BJ (cell line): Measurements from ENCODE around the gene SPINT4. TPM values are rescaled to one million over a fixed set of nuclear protein-coding genes. Genes with fewer than 3 reads are reported as not detected.
"Not testable (repeated sequence)": the region's sequence is repeated elsewhere in the genome, so short reads cannot be mapped to it uniquely, and the experiment has no call there.

ENCODE experiments used
- CTCF ChIA-PET: fragments of 350-600 bp; formaldehyde crosslinking; extraction: SDS; loops from one replicate; lab custom pipeline; 2021; ENCODE audit warnings: antibody characterized with exemption, inconsistent platforms; lab: Yijun Ruan, JAX
- POLR2A ChIA-PET: fragments of 300-600 bp; sonication (Branson Sonifier 250); formaldehyde crosslinking; extraction: SDS; loops from one replicate; lab custom pipeline; 2021; ENCODE audit warnings: antibody characterized with exemption; lab: Charles Lee
- DNase-seq: peaks from one replicate; pipeline ENCODE4 v3.0.0-alpha.2; 2011; ENCODE audit warnings: low read depth
- H3K27me3 ChIP-seq: 2 replicates; pipeline ENCODE4 v1.6.0; 2011; ENCODE audit warnings: low read length; ENCODE audit not compliant: control insufficient read depth, insufficient read depth
- H3K36me3 ChIP-seq: 2 replicates; pipeline ENCODE4 v1.5.1; 2011; ENCODE audit warnings: low read length; ENCODE audit not compliant: control insufficient read depth, insufficient read depth
- H3K4me3 ChIP-seq: 2 replicates; pipeline ENCODE4 v1.5.1; 2011; ENCODE audit warnings: low read depth, mild to moderate bottlenecking, control low read depth, low read length
- CTCF ChIP-seq: IDR thresholded peaks from 2 replicates; pipeline ENCODE4 v1.5.1; 2011; ENCODE audit warnings: low read depth, mild to moderate bottlenecking, control low read depth, inconsistent platforms, low read length, moderate library complexity; ENCODE audit not compliant: insufficient read depth
- polyA plus RNA-seq: library from polyadenylated mRNA; depleted of rRNA; stranded (reverse); fragments of >200 nt; gene quantifications from 2 replicates; pipeline ENCODE4 v1.2.3, GENCODE V29; 2011

SPINT4 gene
- polyA plus RNA-seq, 1 experiment, result not detected

DNA sequence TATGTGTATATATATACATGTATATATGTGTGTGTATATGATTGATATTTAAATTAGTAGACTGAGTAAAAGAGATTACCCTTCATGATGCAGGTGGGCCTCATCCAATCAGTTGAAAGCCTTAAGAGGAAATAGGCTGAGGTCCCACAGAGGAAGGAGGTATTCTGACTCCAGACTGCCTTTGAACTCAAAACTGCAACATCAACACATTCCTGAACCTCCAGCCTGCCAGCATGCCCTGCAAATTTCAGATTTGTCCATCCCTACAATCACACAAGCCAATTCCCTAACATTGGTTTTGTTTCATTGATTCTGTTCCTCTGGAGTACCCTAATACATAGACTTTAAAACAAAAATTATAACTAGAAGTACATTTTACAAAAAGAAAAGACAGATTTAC is 22.9 kb downstream of the SPINT4 start:
- ChIA-PET CTCF (no interaction called here), POLR2A (no interaction called here)
- no peak for DNase-seq
- Histone ChIP-seq H3K27me3 (no peaks in the 10 kb centered on the region), H3K4me3 (no peak overlapping the region), H3K36me3 (no peaks in the 10 kb centered on the region)
- TF ChIP-seq CTCF, result no peak

- CTCF ChIA-PET, result interaction anchor here (1.3 to 2.2 kb wide), 2 partner anchors 19 to 302 kb away, joined by 4 to 11 read pairs; no protein-coding TSS in a partner anchor
- H3K27me3 ChIP-seq, result no peaks in the 10 kb centered on the region
- DNase-seq, result no peak
- POLR2A ChIA-PET, result no interaction called here
- TF ChIP-seq CTCF, result no peak
- no peak overlapping the region for H3K4me3 ChIP-seq
- no peaks in the 10 kb centered on the region for H3K36me3 ChIP-seq
Observed at GRCh38 chr20:45751721-45752120, 29.6 kb downstream of the SPINT4 start.

DNA sequence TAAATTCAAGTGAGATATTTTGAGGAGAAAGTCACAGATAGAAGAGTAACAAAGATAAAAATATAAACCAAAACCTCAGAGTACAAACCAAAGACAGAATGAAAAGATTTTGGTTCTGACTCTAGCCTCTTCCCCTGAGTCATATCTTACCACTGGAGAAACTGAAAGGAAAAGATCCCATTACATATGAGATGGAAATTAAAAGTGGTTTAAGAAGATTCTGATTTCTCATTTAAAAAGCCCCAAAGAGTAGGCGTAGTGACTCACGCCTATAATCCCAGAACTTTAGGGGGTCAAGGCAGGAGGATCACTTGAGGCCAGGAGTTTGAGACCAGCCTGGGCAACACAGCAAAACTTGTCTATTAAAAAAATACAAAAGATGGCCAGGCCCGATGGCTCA is 30.6 kb downstream of the SPINT4 start:
- no peak for TF ChIP-seq CTCF
- ChIA-PET POLR2A (no interaction called here), CTCF (no interaction called here)
- no peaks in the 10 kb centered on the region for H3K36me3 ChIP-seq
- DNase-seq, result no peak
- no peaks in the 10 kb centered on the region for H3K27me3 ChIP-seq
- no peak overlapping the region for H3K4me3 ChIP-seq

DNA sequence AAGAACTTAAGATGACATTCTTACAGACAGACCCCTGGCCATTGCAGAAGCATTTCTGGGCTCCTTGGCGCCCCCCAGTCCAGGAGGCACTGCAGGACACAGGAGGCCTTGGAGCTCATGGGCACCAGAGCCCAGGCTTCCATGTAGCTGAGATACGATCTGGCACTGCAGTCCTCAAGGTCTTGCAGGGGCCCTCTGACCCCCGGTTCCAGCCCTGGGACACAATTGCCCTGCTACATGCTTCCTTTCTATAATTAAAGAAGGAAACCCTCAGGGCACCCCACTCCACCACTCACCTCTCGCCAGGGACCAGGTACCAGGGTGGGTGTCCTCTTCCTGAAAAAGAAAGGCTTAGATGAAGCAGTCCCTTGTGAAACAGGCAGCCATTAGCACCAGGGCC is 35.9 kb downstream of the SPINT4 start:
- Histone ChIP-seq H3K4me3 (no peak overlapping the region), H3K27me3 (no peaks in the 10 kb centered on the region), H3K36me3 (no peaks in the 10 kb centered on the region)
- DNase-seq, result no peak
- no peak for TF ChIP-seq CTCF
- ChIA-PET POLR2A (no interaction called here), CTCF (interaction anchor here (1.2 kb wide), 1 partner anchor 13 kb away, joined by 3 read pairs; no protein-coding TSS in a partner anchor)

- H3K36me3 ChIP-seq, POLR2A ChIA-PET, DNase-seq, H3K4me3 ChIP-seq, H3K27me3 ChIP-seq, CTCF ChIA-PET: not testable (repeated sequence)
Observed at GRCh38 chr20:45759921-45760320, 37.8 kb downstream of the SPINT4 start.

DNA sequence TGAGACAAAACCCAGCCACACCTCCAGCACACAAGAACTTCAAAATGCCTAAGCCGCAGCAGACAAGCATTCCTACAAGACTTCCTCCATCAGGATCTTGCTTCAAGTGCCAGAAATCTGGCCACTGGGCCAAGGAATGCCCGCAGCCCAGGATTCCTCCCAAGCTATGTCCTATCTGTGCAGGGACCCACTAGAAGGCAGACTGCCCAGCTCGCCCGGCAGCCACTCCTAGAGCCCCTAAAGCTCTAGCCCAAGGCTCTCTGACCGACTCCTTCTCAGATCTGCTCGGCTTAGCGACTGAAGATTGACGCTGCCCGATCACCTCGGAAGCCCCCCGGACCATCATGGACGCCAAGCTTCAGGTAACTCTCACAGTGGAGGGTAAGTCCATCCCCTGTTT is 39.8 kb downstream of the SPINT4 start:
- CTCF ChIA-PET, result interaction anchor here (1.0 kb wide), 2 partner anchors 8 to 10 kb away, joined by 3 to 4 read pairs; no protein-coding TSS in a partner anchor
- H3K4me3 ChIP-seq, H3K36me3 ChIP-seq, DNase-seq, H3K27me3 ChIP-seq, POLR2A ChIA-PET: not testable (repeated sequence)

GRCh38 chr20:45764618-45765282 is 42.6 kb downstream of the SPINT4 start:
- H3K4me3 ChIP-seq, DNase-seq, H3K27me3 ChIP-seq, H3K36me3 ChIP-seq, POLR2A ChIA-PET: not testable (repeated sequence)
- CTCF ChIA-PET, result interaction anchor here (0.6 to 1.5 kb wide), 2 partner anchors 17 to 328 kb away, joined by 3 to 4 read pairs; no protein-coding TSS in a partner anchor
